CD4-positive, alpha-beta T cell treated with Interferon gamma for 1 hour (primary cell): ENCODE results near the gene SLC7A5.
"Not testable (repeated sequence)": the region's sequence is repeated elsewhere in the genome, so short reads cannot be mapped to it uniquely, and the experiment has no call there.

ENCODE experiments used
- DNase-seq: peaks from one replicate; pipeline ENCODE4 v3.0.0-alpha.2; 2020

The SLC7A5 gene

DNA sequence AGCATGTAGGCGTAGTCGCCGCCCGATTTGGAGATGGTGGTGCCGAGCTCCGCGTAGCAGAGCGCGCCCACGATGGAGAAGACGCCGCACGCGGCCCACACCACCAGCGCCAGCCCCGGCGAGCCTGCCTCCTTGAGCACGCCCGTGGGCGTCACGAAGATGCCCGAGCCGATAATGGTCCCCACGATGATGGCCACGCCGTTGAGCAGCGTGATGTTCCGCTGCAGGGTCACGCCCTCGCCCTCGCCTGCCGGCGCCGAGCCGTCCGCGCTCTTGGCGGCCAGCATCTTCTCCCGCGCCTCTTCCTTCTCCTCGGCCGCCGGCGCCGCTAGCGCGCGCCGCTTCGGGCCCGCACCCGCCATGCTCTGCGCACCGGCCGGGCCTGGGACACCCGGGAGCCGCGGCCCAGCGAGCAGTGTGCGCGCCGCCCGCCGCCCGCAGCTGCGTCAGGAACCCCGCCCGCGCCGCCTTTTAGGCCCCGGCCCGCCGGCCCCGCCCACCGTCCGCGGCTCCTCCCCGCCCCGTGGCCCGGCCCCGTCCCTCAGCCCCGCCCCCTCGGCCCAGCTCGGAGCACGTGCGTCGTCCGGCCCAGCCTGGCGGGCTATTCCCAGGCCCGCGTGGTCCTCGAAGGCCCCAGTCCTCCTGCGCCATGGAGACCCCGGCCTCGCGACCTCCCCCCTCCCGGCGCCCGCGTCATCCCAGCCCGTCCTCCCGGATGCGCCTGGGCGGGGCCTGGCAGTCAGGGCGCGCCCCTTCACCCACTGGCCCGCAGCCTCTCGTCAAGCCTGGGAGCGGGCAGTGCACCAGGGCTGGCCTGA, at the start of gene SLC7A5:
Gene SLC7A5, minus strand, starts transcription at position 447 of the 818 bp plus-strand sequence. Its CDS starts 85 bp downstream, at position 362.
- DNase-seq = peak; percentile 86

DNA sequence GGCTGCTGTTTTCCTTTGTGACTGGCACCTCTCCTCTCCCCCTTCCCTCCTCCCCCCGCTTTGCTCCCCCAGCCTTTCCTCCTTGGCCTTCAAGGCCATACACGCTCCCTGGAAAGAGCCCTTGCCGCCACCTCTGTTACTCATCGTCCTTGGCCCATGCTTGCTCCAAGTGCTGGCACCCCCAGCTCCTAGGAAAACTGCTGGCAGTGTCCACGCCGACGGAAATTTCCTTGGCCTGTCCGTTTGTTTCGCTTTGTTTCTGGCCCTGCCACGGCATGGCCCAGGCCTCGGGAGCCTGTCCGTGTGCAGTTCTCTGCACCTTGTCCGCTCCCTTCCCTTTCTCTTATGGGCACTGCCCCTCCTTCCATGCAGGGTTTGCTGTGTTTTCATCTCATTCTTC, 49.0 kb upstream of the SLC7A5 start:
- DNase-seq = no peak

DNA sequence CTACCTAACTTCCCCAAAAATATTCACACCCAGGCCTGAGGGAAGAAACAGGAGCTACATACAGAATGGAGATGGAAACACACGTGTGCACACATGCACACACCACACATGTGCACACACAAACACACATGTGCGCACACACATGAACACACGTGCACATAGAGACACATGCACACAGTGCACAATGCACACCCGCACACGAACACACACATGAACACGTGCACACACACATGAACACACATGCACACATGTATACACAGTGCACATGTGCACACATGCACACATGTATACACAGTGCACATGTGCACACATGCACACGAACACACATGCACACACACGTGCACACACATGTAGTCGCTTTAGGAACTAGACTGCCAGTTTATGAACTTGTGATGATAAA, 48.2 kb upstream of the SLC7A5 start:
- DNase-seq = no peak

DNA sequence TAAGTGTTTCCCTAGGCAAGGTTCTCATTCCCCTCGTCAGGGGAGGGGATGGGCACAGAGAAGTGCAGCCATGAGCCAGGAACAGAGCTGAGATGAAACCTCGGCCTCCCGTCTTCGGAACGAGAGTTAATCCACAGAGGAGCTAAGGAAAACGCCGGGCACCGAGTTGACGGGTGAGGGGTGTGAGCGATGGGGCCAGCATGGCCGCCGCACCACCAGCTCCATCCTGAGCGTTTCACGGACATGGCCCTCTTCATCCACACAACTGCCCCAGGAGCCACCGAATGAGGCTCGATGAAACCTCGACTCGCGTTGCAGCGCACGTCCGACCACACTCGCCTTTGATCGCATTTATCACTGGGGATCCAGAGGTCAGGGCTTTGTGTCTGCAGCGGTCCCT, 45.5 kb upstream of the SLC7A5 start:
- no peak for DNase-seq

DNA sequence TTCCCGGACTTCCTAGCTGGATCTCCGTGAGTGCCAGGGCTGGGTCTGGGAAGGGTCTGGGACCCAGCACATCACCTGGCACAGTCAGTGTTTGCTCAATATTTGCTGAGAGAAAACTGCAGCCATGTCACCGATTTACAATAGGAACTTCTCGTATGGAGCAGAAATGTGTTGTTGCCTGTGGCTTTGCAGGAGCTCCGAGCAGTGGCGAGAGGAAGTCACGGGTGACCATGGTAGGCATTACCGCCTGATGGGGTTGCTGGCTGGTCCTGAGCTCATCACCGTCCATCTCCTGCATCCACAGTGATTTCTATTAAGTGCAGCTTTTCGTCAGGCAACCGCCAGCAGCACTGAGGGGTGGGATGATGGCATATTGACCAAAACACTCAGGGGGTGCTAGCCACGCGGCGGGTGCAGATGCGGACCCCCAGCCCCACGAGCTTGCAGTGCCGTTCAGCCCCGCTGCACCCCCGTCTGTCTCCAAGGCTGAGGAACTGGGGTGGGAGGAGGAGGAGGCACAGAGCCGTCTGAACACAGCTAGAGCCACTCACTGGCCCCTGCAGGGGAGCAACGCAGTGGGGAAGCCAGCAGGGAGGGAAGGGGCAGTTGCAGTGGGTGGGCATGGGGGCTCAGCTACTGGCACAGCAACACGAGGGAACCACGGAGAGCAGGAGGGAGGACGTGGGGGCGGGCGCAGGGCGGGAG, 44.9 kb upstream of the SLC7A5 start:
- not testable (repeated sequence) for DNase-seq

DNA sequence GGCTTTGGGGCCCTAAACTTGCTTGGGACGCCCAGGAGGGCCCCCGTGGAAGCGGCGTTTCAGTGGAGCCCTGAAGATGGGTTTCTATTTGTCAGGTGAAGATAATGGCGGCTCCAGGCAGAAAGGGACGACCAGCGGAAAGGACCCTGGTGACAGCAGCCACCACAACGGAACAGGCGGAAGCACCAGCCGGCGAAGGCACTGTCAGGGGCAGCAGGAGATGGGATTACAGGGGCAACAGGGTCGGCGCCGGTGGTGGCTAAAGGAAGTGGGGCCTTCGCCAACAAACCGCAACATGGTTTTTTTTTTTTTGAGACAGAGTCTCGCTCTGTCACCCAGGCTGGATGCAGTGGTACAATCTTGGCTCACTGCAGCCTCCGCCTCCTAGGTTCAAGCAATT, 43.4 kb upstream of the SLC7A5 start:
- DNase-seq = not testable (repeated sequence)

DNA sequence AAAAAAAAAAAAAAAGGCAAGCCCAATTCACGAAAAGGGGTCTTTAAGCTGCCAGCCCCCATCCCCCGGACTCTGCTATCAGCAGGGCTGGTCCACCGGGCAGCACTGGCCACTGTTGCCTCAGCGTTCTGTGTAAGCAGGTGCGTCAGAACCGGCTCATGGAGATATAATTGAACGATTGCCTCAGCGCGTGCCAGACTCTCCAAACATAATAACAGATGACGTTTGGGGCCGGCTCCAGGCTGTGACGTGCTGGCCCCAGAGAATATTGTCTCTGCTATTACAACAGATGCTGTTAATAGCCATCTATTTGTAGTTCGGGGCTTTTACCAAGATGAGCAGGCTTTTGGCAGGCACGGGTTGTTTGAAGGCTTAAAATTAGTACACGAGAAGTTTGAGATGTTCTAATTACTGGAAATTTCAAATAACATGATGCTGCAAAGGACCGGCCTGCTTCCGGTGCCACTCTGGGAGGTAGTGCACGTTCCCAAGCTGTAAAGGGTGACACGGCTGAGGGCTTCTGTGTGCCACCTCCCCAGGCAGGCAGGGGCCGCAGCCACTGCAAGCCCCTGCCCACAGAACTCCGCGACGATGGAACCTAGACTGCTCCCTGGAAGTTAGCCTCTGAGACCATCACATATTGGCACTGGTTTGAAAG, 41.9 kb upstream of the SLC7A5 start:
- DNase-seq = not testable (repeated sequence)

DNA sequence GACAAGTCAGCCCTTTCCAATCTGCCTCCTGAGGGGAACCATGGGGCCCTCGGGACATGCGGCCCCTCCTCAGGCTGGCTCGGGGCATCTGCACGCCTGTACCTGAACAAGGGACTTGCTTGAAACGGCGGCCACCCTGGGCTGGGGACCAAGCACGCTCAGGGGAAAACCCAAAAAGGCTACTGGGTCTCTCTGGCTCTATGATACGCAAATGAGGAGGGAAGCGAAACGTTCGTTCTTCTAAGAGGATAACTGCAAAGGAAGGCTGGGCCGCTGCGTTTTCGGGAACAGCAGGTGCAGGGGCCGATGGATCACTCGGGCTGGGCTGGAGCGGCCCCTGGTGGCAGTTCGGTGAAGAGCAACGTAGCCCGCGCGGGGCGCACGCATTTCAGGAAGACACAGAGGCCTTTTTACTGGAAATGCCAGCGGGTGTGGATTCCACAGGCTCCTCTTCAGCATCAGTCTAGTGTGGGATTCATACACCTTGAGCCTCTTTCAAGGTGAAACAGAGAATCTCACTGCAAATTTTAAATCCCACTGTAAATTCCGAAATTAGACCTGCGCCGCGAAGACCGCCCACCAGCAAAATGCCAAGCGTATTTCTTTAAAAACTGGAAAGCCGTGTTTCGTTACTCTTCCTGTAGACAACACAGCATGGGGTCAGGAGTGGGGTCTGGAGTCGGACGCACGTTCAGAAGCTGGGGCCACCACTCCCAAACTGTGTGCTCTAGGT, 40.1 kb upstream of the SLC7A5 start:
- peak; percentile 71 for DNase-seq

DNA sequence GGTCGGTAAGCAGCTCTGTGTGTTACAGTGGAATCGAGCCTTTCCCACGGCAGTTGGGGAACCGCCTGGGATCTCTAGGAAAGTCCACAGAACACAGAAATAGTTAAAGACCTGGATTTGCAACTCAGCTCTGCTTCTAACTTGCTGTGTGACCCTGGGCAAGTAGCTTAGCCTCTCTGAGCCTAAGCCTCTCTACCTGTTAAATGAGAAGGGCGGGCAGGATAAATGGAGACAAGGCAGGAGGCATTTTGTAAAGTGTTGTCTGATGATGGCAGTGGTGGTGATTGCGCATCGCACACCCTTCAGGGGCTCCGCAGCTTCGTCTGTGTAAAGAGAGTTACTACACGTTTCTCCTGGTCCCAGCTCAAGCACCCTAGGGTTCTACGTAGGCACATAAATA, 38.8 kb upstream of the SLC7A5 start:
- DNase-seq = not testable (repeated sequence)

DNA sequence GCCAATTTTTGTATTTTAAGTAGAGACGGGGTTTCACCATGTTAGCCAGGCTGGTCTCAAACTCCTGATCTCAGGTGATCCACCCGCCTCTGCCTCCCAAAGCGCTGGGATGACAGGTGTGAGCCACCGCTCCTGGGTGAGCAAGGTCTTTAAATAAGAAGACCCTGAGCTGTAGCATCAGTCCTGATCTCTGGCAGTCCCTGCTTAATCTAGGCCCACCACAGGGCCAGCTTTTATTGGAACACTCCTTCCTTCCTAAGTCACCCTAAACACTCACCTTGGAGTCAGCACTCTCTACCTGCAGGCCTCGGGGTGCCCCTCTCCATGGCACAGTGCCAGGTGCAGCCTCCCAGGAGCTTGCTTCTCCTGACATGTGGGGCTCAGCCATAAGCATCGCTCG, 36.2 kb upstream of the SLC7A5 start:
- not testable (repeated sequence) for DNase-seq

DNA sequence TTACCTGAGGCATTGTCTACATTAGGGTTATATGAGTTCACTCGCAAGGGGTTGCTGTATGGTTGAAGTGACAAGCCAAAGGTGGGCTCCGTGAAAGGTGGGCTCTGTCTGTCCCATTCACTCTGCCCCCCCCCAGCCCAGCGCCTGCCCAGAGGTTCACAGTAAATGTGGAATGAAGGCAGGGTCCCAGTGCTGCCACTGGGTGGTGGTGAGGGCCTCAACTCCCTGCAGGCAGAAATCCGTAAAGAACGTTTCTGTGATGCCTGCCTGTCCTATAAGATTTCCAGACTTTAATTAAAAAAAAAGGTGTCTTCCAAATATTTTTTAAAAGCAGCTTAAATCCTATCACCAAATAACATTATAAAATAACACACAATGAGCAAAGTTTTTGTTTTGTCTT, 35.7 kb upstream of the SLC7A5 start:
- DNase-seq = not testable (repeated sequence)

DNA sequence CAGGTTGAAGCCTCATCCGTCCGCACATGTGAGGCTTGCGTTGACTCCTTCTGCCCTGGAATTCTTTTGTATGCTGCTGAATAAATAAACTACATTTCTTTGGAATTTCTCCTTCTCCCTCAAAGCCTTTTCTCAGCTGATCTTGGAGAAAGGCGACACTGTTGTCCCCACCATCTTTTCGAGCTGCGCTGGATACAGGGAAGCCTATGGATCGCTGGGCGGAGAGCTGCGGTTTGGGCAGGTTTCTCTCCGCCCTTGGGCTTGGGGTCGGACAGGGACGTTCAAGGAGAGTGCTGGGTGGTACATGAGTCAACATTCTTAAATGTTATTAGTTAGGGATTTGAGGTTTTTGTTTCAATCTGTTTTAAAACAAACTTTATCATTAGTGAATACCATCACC, 31.2 kb upstream of the SLC7A5 start:
- not testable (repeated sequence) for DNase-seq

DNA sequence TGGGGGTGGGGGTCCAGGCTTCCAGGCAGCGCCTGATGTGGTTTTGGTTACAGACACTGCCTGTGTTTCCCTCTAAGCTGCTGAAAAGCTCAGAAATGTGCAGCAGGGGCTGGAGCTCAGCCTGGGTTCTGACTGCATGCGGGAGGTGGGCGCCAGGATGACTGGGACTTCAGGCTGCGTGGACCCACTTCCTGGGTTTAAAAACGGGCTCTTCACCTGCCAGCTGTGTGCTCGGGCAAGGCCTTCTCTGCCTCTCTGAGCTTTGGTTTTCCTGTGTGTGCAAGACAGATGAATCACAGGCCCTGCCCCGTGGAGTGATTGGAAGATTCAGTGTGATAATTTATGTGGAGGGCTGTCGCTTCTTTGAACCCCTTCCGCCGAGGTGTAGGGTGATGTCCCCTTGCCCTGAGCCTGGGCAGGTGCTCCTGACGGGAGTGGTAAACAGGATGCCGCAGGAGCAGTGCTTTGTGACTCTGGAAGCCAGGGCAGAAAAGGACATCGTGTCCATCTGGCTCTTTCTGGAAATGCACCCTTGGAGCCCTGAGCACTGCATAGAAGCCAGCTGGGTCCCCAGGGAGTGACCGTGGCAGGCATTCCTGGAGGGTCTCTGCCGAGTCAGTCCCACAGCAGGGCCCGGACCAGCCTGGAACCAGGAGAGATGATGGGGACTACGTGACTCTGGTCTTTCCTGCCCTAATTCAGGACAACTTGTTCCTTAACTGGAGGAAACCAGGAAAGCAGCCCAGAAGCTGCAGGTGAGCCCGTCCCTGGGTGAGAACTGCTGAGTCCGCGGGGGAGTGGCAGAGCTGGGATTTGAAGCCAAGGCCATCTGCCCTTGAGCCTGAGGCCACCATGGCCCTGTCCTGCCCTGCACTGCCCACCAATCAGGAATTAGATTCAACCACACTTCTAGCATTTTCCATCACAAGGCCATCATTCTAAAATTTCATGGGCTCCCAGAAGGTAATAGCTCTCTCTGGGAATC, 28.5 kb upstream of the SLC7A5 start:
- DNase-seq = peak; percentile 10

DNA sequence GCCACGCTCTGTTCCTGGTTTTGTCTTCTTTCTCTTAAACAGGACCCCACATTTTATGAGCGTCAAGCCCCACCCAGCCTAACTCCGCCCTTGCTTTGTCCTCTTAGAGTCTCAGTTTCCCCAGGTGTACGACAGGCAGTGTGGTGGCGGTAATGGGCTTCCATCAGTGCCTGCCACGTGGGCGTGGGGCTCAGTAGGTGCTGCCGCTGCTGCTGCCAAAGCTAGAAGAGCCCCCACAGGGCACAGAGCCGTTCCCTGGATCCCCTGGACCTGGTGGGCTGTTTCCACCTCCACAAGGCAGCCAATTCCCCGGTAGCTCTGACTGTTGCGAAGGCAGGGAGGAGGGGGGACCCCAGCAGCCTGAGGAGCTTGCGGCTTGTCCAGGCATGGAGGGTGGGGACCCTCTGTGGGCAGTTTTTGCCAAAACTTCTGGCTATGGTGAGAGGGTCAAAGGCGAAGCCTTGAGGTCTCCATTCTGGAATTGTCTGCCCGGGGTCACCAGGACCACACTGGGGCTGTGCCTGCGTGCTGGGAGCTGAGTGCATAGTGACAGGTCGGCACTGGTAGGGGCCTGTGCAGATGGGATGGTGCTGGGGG, 27.7 kb upstream of the SLC7A5 start:
- DNase-seq = not testable (repeated sequence)

DNA sequence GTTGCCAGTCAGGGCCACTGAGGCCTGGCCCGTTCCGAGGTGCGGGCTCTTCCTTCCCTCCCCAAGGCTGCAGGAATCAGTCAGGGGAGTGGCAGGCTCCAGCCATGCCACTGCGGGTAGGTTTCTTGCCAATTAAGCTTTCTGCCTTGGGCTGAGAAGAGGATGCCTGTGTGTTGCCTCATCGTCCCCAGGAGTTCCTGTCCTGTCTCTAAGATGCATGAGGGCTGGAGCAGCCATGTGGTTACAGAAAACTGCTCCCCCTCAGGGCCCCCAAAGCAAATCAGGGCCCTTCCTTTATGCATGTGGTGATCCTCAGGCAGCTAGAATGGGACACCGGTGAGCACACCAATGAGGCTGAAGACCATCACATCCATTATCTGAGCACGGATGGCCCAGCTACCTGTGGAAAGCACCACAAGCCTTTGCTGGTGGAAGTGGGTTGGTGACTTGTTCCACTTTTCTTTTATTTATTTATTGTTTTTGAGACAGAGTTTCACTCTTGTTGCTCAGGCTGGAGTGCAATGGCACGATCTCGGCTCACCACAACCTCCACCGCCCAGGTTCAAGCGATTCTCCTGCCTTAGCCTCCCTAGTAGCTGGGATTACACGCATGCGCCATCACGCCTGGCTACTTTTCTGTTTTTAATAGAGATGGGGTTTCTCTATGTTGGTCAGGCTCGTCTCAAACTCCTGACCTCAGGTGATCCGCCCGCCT, 27.0 kb upstream of the SLC7A5 start:
- DNase-seq = not testable (repeated sequence)

DNA sequence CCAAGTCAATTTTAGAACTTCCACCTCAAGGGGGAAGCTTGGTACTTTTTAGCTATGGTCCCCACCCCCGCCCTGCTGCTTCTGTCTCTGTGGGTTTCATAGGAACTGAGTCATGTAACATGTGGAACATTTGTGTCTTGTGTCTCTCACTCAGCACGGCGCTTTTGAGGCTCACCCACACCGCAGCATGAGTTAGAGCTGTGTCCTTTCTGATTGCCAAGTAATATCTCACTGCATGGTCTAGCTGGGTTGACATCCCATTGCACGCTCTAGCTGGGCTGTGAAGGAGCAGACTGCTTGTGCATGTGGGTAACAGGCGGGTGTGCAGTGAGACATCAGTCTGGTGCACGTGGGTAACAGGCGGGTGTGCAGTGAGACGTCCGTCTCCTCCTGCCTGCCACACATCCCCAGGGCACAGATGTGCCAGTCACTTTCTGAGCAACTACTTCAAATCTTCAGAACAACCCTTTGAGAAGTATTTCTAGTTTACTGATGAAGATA, 26.4 kb upstream of the SLC7A5 start:
- peak; percentile 49 for DNase-seq

DNA sequence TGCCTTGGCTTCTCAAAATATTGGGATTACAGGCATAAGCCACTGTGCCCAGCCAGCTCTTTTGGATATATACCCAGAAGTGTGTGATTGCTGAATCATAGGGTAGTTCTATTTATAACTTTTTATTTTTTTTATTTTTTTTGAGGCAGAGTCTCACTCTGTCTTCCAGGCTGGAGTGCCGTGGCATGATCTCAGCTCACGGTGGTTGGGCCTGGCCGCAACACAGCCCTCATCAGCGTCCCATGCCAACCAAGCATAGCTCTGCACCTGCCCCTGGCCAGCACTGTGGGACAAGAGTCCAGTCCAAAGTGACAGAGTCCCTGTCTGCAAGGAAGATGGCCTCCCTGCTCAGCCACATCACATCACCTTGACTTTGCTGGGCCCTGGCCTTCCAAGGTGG, 24.7 kb upstream of the SLC7A5 start:
- not testable (repeated sequence) for DNase-seq

DNA sequence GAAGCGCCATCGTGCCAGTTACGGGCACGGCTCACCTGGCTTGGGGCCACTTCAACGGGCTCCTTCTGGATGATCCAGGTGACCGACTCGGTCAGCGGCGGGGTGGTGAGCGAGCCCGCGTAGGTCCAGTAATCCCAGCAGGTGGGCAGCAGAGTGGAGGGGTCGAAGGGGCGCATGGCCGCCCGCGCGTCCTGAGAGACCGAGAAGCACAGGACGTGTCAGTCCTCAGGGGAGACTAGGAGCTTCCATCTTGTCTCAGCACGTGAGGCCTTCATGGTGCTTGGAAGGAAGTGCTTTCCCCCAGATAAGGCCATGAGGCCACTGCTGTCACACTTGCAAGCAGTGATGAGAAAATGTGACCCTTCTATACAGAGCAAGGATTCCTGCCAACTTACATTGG, 22.5 kb upstream of the SLC7A5 start:
- DNase-seq = no peak

DNA sequence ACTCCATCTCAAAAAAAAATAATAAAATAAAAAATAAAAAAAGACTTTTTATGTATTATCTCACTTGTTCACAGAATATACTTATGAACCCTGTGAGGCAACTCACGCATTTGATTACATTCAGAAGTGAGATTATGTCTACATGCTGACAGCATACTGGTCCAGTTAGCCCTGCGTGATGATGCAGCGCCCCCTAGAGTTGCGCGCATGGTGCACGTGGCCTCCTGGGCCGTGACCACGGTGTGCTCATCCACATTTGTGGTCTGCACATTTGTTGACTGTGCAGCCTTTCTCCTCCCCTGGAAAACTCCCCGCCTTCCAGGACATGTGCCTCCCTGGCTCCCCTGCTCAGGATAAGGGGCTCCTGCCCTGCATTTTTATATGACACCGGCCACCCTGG, 20.5 kb upstream of the SLC7A5 start:
- DNase-seq = not testable (repeated sequence)

DNA sequence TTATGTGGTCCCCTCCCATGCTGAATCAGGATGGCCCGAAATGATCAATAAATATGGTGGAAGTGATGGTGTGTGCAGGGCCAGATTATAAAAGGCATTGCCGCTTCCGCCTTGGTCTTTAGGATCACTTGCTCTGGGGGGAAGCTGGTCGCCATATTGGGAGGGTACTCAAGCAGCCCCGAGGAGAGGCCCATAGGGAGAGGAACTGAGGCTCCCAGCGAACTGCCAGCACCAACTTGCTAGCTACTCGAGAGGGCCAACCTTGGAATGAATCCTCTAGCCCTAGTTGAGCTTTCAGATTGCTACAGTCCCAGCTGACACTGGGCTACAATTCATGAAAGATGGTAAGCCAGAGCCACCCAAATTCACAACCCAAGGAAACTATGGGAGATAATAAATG, 19.0 kb upstream of the SLC7A5 start:
- DNase-seq = not testable (repeated sequence)
